ENCODE results near the gene GALNT3. TPM values are rescaled to one million over a fixed set of nuclear protein-coding genes. Genes with fewer than 3 reads are reported as not detected.
A peak's percentile ranks its signal among the peaks of the same experiment; 100 is the strongest.

The GALNT3 gene
- polyA plus RNA-seq, 1 of the 3 experiments (the other 2 are of a cell fraction) = 0.05 TPM

DNA sequence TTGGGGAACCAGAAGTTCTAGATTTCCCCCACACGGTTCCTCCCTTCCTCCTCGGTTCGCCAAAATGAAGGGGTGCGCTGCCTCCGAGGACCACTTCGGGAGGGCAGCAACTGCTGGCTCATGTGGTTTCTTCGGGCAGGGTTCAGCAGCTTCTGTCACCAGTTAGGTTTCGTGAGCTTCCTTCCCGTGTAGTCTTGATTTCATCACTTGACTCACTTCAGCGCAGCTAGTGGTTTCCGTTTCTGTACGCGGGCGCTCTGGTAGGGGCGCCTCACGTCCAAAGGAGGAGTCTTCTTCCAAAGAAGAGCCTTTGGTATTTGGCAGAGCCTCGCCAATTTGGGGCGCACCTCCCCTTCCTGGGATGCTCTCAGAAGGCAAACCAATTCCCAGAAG is 485 bp upstream of the GALNT3 start (continued):
- TF ChIP-seq EP300 (IDR thresholded peaks at IDR 0.05; ENCODE audit: borderline replicate concordance in 1 of 2, low read depth in 1 of 2, low read length in 1 of 2) = no peak
- TF ChIP-seq GABPA (IDR thresholded peaks at IDR 0.05; ENCODE audit: low read depth) = no peak
- TF ChIP-seq, protein P1, sequence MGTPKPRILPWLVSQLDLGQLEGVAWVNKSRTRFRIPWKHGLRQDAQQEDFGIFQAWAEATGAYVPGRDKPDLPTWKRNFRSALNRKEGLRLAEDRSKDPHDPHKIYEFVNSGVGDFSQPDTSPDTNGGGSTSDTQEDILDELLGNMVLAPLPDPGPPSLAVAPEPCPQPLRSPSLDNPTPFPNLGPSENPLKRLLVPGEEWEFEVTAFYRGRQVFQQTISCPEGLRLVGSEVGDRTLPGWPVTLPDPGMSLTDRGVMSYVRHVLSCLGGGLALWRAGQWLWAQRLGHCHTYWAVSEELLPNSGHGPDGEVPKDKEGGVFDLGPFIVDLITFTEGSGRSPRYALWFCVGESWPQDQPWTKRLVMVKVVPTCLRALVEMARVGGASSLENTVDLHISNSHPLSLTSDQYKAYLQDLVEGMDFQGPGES (IDR thresholded peaks at IDR 0.05; ENCODE audit: low read depth, low read length) = no peak
- TF ChIP-seq SMC3 (IDR thresholded peaks at IDR 0.05; ENCODE audit: low read depth, low read length) = no peak
- no peak for TF ChIP-seq JUND (IDR thresholded peaks at IDR 0.05)
- no peak for TF ChIP-seq TEAD4 (IDR thresholded peaks at IDR 0.05; ENCODE audit: borderline replicate concordance, insufficient read depth)
- no peak for TF ChIP-seq NRF1 (IDR thresholded peaks at IDR 0.05; ENCODE audit: low read depth, low read length)
- TF ChIP-seq, protein P2, sequence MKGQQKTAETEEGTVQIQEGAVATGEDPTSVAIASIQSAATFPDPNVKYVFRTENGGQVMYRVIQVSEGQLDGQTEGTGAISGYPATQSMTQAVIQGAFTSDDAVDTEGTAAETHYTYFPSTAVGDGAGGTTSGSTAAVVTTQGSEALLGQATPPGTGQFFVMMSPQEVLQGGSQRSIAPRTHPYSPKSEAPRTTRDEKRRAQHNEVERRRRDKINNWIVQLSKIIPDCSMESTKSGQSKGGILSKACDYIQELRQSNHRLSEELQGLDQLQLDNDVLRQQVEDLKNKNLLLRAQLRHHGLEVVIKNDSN (IDR thresholded peaks at IDR 0.05; ENCODE audit: borderline replicate concordance, low read depth) = no peak
- TF ChIP-seq FOSL2 (IDR thresholded peaks at IDR 0.05; ENCODE audit: borderline replicate concordance, low read depth) = no peak
- no peak for TF ChIP-seq RCOR1 (IDR thresholded peaks at IDR 0.05; ENCODE audit: low read length)
- no peak for TF ChIP-seq RXRA (IDR thresholded peaks at IDR 0.05; ENCODE audit: borderline replicate concordance, low read depth)

DNA sequence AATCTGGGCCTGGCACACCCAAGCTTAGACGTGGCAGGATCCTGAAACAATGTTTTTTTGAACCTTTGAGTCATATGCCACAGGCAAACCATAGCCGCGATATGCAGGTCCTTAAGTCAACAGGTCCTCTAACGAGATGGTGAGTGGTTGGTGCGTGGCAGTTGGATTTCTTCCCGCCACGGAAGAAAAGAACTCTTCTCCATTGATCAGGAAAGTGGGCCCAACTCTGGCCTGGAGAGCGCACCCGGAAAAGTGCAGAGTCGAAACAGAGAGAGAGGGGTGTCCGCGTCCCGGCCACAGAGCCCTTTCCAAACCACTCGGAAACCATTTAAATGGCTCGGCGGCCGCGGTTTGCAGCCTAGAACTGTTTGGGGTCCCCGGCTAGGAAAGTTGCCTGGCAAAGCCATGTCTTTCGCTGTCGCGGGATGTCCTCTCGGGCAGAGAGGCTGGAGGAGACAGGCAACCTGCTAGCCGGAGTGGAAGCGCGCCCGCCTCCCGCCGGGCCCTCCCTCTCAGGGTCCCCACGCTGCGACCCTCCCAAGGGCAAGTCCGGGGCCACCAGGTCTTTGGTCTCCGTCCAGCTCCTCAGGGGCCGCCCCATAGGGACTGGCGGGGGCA is 777 bp downstream of the GALNT3 start:
- H3K4me1 ChIP-seq (ENCODE audit: control insufficient read depth in 1 of 2, insufficient read depth in 2 of 2, low read depth in 1 of 2, low read length in 1 of 2) = peaks cover 0 to 26% of the 10 kb centered on the region in 2 experiments; a peak in 2 of 4 replicates
- no peak overlapping the region for H3K4me2 ChIP-seq
- no peaks in the 10 kb centered on the region for H3K9me2 ChIP-seq
- no peak overlapping the region for H3K9ac ChIP-seq
- H4K20me1 ChIP-seq (ENCODE audit: insufficient read depth) = no peaks in the 10 kb centered on the region
- 0 out of 2 replicates have a peak overlapping the region, but pooled peaks have one; percentile 3 for H2AFZ ChIP-seq (ENCODE audit: low read depth)
- DNase-seq = no peak
- H3K36me3 ChIP-seq (replicated peaks in 1 of 2; ENCODE audit: control insufficient read depth in 1 of 2, insufficient read depth in 2 of 2, low read length in 1 of 2) = no peaks in the 10 kb centered on the region
- 90% methylated on average over 26 of the region's 35 CpGs for WGBS (ENCODE audit: low lambda C conversion rate)
- peaks cover 21% of the 10 kb centered on the region for H3F3A ChIP-seq (replicated peaks; ENCODE audit: insufficient read depth)
- H3K79me2 ChIP-seq (ENCODE audit: insufficient read depth) = no peaks in the 10 kb centered on the region
- POLR2A ChIA-PET = no interaction called here
- CTCF ChIA-PET = interaction anchor here (1.6 kb wide), 1 partner anchor 10 kb away, joined by 5 read pairs; no protein-coding TSS in a partner anchor
- H3K9me3 ChIP-seq = no peaks in the 10 kb centered on the region
- H3K4me3 ChIP-seq (ENCODE audit: low read depth in 2 of 2, low read length in 1 of 2) = no peak overlapping the region; a peak in 1 of 4 replicates
- no peak for TF ChIP-seq FOXJ3 (CRISPR knock-in tag; IDR thresholded peaks at IDR 0.05)
- TF ChIP-seq, protein P2 (IDR thresholded peaks at IDR 0.05; ENCODE audit: borderline replicate concordance, low read depth) = no peak
- TF ChIP-seq SMC3 (IDR thresholded peaks at IDR 0.05; ENCODE audit: low read depth, low read length) = no peak
- TF ChIP-seq, protein P3, sequence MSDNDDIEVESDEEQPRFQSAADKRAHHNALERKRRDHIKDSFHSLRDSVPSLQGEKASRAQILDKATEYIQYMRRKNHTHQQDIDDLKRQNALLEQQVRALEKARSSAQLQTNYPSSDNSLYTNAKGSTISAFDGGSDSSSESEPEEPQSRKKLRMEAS (IDR thresholded peaks at IDR 0.05; ENCODE audit: low read depth) = no peak
- TF ChIP-seq, protein P1 (IDR thresholded peaks at IDR 0.05; ENCODE audit: low read depth, low read length) = no peak
- no peak for TF ChIP-seq EP300 (IDR thresholded peaks at IDR 0.05; ENCODE audit: borderline replicate concordance in 1 of 2, low read depth in 1 of 2, low read length in 1 of 2)
- no peak for TF ChIP-seq TCF12 (IDR thresholded peaks at IDR 0.05)
- no peak for TF ChIP-seq ELF1 (IDR thresholded peaks at IDR 0.05)
- H3K27ac ChIP-seq (ENCODE audit: low read depth in 2 of 2, low read length in 1 of 2) = no peak overlapping the region
- no peaks in the 10 kb centered on the region for H3K27me3 ChIP-seq (ENCODE audit: insufficient read depth)
